ENCODE measurements around the gene CCDC170.

CCDC170 gene

GRCh38 chr6:151610326-151610725 is 116.5 kb downstream of the CCDC170 start:
- H4K20me1 ChIP-seq (ENCODE audit: insufficient read depth, low read length), result no peaks in the 10 kb centered on the region
- no peaks in the 10 kb centered on the region for H3K79me2 ChIP-seq (ENCODE audit: insufficient read depth, low read length)
- no peak overlapping the region for H3K27ac ChIP-seq (ENCODE audit: low read depth, low read length, poor library complexity, severe bottlenecking)
- no peaks in the 10 kb centered on the region for H3K9me3 ChIP-seq (ENCODE audit: low read length)
- H3K4me3 ChIP-seq (ENCODE audit: low read depth, low read length, poor library complexity, severe bottlenecking), result no peak overlapping the region
- H3K36me3 ChIP-seq (ENCODE audit: insufficient read depth, low read length), result no peaks in the 10 kb centered on the region
- H2AFZ ChIP-seq (ENCODE audit: low read length), result no peak overlapping the region
- no peak overlapping the region for H3K4me2 ChIP-seq (ENCODE audit: low read length)
- no peaks in the 10 kb centered on the region for H3K4me1 ChIP-seq (ENCODE audit: insufficient read depth, low read length, severe bottlenecking)
- H3F3A ChIP-seq (ENCODE audit: insufficient read depth, low read length), result no peaks in the 10 kb centered on the region
- no peak for TF ChIP-seq CTCF (IDR thresholded peaks at IDR 0.05; ENCODE audit: low read length)
- TF ChIP-seq EZH2 (IDR thresholded peaks at IDR 0.05; ENCODE audit: borderline replicate concordance, low read length), result no peak
- no peak overlapping the region for H3K9ac ChIP-seq (ENCODE audit: low read length)
- H3K9me2 ChIP-seq (ENCODE audit: low read depth, low read length), result no peaks in the 10 kb centered on the region
- H3K27me3 ChIP-seq (ENCODE audit: insufficient read depth, low read length), result no peaks in the 10 kb centered on the region

- Histone ChIP-seq H3F3A (ENCODE audit: insufficient read depth, low read length) (no peaks in the 10 kb centered on the region), H3K4me1 (ENCODE audit: insufficient read depth, low read length, severe bottlenecking) (no peaks in the 10 kb centered on the region), H4K20me1 (ENCODE audit: insufficient read depth, low read length) (no peaks in the 10 kb centered on the region), H3K4me2 (ENCODE audit: low read length) (no peak overlapping the region), H3K27me3 (ENCODE audit: insufficient read depth, low read length) (no peaks in the 10 kb centered on the region), H3K27ac (ENCODE audit: low read depth, low read length, poor library complexity, severe bottlenecking) (no peak overlapping the region), H3K9ac (ENCODE audit: low read length) (no peak overlapping the region), H3K79me2 (ENCODE audit: insufficient read depth, low read length) (no peaks in the 10 kb centered on the region), H3K9me3 (ENCODE audit: low read length) (no peaks in the 10 kb centered on the region), H3K4me3 (ENCODE audit: low read depth, low read length, poor library complexity, severe bottlenecking) (no peak overlapping the region), H3K36me3 (ENCODE audit: insufficient read depth, low read length) (no peaks in the 10 kb centered on the region), H2AFZ (ENCODE audit: low read length) (no peak overlapping the region), H3K9me2 (ENCODE audit: low read depth, low read length) (no peaks in the 10 kb centered on the region)
- TF ChIP-seq CTCF (IDR thresholded peaks at IDR 0.05; ENCODE audit: low read length) (no peak), EZH2 (IDR thresholded peaks at IDR 0.05; ENCODE audit: borderline replicate concordance, low read length) (no peak)
Observed at GRCh38 chr6:151614630-151615029, 120.8 kb downstream of the CCDC170 start.

GRCh38 chr6:151616091-151616513 is 122.3 kb downstream of the CCDC170 start:
- Histone ChIP-seq H4K20me1 (ENCODE audit: insufficient read depth, low read length) (no peaks in the 10 kb centered on the region), H2AFZ (ENCODE audit: low read length) (no peak overlapping the region), H3K4me2 (ENCODE audit: low read length) (no peak overlapping the region), H3K4me1 (ENCODE audit: insufficient read depth, low read length, severe bottlenecking) (no peaks in the 10 kb centered on the region), H3K36me3 (ENCODE audit: insufficient read depth, low read length) (no peaks in the 10 kb centered on the region), H3K4me3 (ENCODE audit: low read depth, low read length, poor library complexity, severe bottlenecking) (no peak overlapping the region), H3K9me3 (ENCODE audit: low read length) (no peaks in the 10 kb centered on the region), H3K27me3 (ENCODE audit: insufficient read depth, low read length) (no peaks in the 10 kb centered on the region), H3K9ac (ENCODE audit: low read length) (no peak overlapping the region), H3K27ac (ENCODE audit: low read depth, low read length, poor library complexity, severe bottlenecking) (no peak overlapping the region), H3K9me2 (ENCODE audit: low read depth, low read length) (no peaks in the 10 kb centered on the region), H3F3A (ENCODE audit: insufficient read depth, low read length) (no peaks in the 10 kb centered on the region), H3K79me2 (ENCODE audit: insufficient read depth, low read length) (no peaks in the 10 kb centered on the region)
- TF ChIP-seq EZH2 (IDR thresholded peaks at IDR 0.05; ENCODE audit: borderline replicate concordance, low read length) (no peak), CTCF (IDR thresholded peaks at IDR 0.05; ENCODE audit: low read length) (no peak)
